A549 treated with AZD2906 at 1 μM for 4 hours (cell line): ENCODE measurements around the gene ASIP. TPM values are rescaled to one million over a fixed set of nuclear protein-coding genes. Genes with fewer than 3 reads are reported as not detected.

Experiments used
- total RNA-seq: library from RNA; stranded (reverse); fragments of 200-300 nt; extraction: Qiagen RNA extraction; gene quantifications from 5 replicates; pipeline ENCODE4 v1.2.3, GENCODE V29; 2022

The ASIP gene
- total RNA-seq, result 0.18 TPM in 1 of 5 replicates, not detected in the others

GRCh38 chr20:34240693-34241615 is at the start of gene ASIP:
TSS of gene ASIP (plus strand) at chr20:34241423. CDS start at chr20:34260375, 18,952 bp downstream.

GRCh38 chr20:34302723-34303533 is 61.7 kb downstream of the ASIP start, which contains the start of gene AHCY:
TSS of gene AHCY (minus strand) at chr20:34303355. CDS start at chr20:34303270, 85 bp downstream.

Other genes starting within 250 kb of the ASIP start
- 126 to 162 TPM (median 158 TPM) in 5 replicates for gene RALY, start 247.5 kb upstream of the ASIP start, total RNA-seq
- gene EIF2S2, start 129.2 kb upstream of the ASIP start, total RNA-seq, result 85.2 to 112 TPM (median 87.2 TPM) in 5 replicates
- gene AHCY, start 61.9 kb downstream of the ASIP start, total RNA-seq, result 315 to 334 TPM (median 329 TPM) in 5 replicates
- gene ITCH, start 121.8 kb downstream of the ASIP start, total RNA-seq, result 22.6 to 36.8 TPM (median 29.5 TPM) in 5 replicates